Keratinocyte (primary cell): ENCODE results near the gene NFKBIZ. TPM values are rescaled to one million over a fixed set of nuclear protein-coding genes. Genes with fewer than 3 reads are reported as not detected.

Experiments used
- DNase-seq: peaks from one replicate; pipeline ENCODE4 v3.0.0-alpha.2; 2011; ENCODE audit warnings: low read depth, missing footprints, low spot score
- FAIRE-seq: peaks from 2 replicates; lab custom pipeline; 2011; peaks lifted over from hg19 to GRCh38; lab: Jason Lieb, UNC
- H2AFZ ChIP-seq: 2 replicates; pipeline ENCODE4 v1.6.0; 2012; ENCODE audit warnings: low read length, control low read depth, inconsistent platforms; ENCODE audit not compliant: control insufficient read depth
- H3K27ac ChIP-seq: 2 replicates; pipeline ENCODE4 v1.5.1; 2011; ENCODE audit warnings: low read length; ENCODE audit not compliant: control insufficient read depth, insufficient read depth
- H3K27me3 ChIP-seq: 3 replicates; pipeline ENCODE4 v1.6.0; 2011; ENCODE audit warnings: low read length; ENCODE audit not compliant: control insufficient read depth, insufficient read depth; ENCODE audit errors: extremely low read depth
- H3K36me3 ChIP-seq, 2 experiments: 2 replicates in 1 of 2; 3 replicates in 1 of 2; pipeline ENCODE4 v1.5.1; 2011; ENCODE audit warnings: low read length in 2 of 2, mild to moderate bottlenecking in 1 of 2; ENCODE audit not compliant: control insufficient read depth in 2 of 2, insufficient read depth in 2 of 2; ENCODE audit errors: extremely low read depth in 1 of 2
- H3K4me1 ChIP-seq: 3 replicates; pipeline ENCODE4 v1.5.1; 2011; ENCODE audit warnings: low read length; ENCODE audit not compliant: control insufficient read depth, insufficient read depth; ENCODE audit errors: extremely low read depth
- H3K4me2 ChIP-seq: 3 replicates; pipeline ENCODE4 v1.6.0; 2011; ENCODE audit warnings: low read depth, low read length; ENCODE audit not compliant: control insufficient read depth, insufficient read depth; ENCODE audit errors: extremely low read depth
- H3K4me3 ChIP-seq, 3 experiments: fragments of 200-600 bp in 1 of 3; sonication (generic) in 1 of 3; 2 replicates in 2 of 3; 3 replicates in 1 of 3; pipeline ENCODE4 v1.5.1; 2011 to 2016; ENCODE audit warnings: low read length in 3 of 3, mild to moderate bottlenecking in 3 of 3, control low read depth in 2 of 3, inconsistent platforms in 1 of 3, low read depth in 1 of 3, mixed read lengths in 1 of 3, mixed run types in 1 of 3, moderate library complexity in 1 of 3; ENCODE audit not compliant: control insufficient read depth in 2 of 3, insufficient read depth in 2 of 3; ENCODE audit errors: extremely low read depth in 1 of 3
- H3K79me2 ChIP-seq: 2 replicates; pipeline ENCODE4 v1.6.0; 2012; ENCODE audit warnings: low read length; ENCODE audit not compliant: control insufficient read depth, insufficient read depth
- H3K9ac ChIP-seq: 3 replicates; pipeline ENCODE4 v1.6.0; 2011; ENCODE audit warnings: low read length; ENCODE audit not compliant: control insufficient read depth, insufficient read depth; ENCODE audit errors: extremely low read depth
- H3K9me1 ChIP-seq: 3 replicates; pipeline ENCODE4 v1.6.0; 2011; ENCODE audit warnings: low read length; ENCODE audit not compliant: control insufficient read depth, insufficient read depth; ENCODE audit errors: extremely low read depth
- H3K9me3 ChIP-seq: 2 replicates; pipeline ENCODE4 v1.5.1; 2012; ENCODE audit warnings: low read depth, low read length; ENCODE audit not compliant: control insufficient read depth
- H4K20me1 ChIP-seq: 3 replicates; pipeline ENCODE4 v1.6.0; 2011; ENCODE audit warnings: low read length; ENCODE audit not compliant: control insufficient read depth, insufficient read depth; ENCODE audit errors: extremely low read depth
- EZH2 ChIP-seq: IDR thresholded peaks from one replicate; pipeline ENCODE4 v1.6.1; 2012; ENCODE audit warnings: inconsistent platforms, mild to moderate bottlenecking, low read length, moderate library complexity
- dilution Hi-C: fragments of 300-500 bp; cut with MboI; formaldehyde crosslinking; loops from one replicate; pipeline ENCODE4 v1.7.0; 2020; ENCODE audit warnings: low sequenced_read_pairs; ENCODE audit not compliant: extremely low pct_ligation_motif_present
- polyA plus RNA-seq, 5 experiments: library from polyadenylated mRNA; depleted of rRNA in 3 of 5; stranded (reverse) in 3 of 5; stranded (forward) in 1 of 5; unstranded in 1 of 5; fragments of >200 nt; gene quantifications; 1 replicate in 1 of 5; 2 replicates in 3 of 5; 3 replicates in 1 of 5; pipeline versions ENCODE4 v1.2.1 to v1.2.3, GENCODE V29; 2011 to 2012; ENCODE audit warnings: missing spikeins in 2 of 5, low read depth in 1 of 5, low replicate concordance in 1 of 5
- TF ChIP-seq, protein P1 (sequence below), 3 experiments: IDR thresholded peaks in 1 of 3; conservative IDR thresholded peaks in 1 of 3; optimal IDR thresholded peaks in 1 of 3; 2 replicates in 2 of 3; 3 replicates in 1 of 3; pipeline versions ENCODE3 to v1.5.1; 2011; ENCODE audit warnings: low read length in 3 of 3, mild to moderate bottlenecking in 3 of 3, moderate library complexity in 2 of 3, control low read depth in 1 of 3, inconsistent platforms in 1 of 3; ENCODE audit not compliant: insufficient read depth in 2 of 3; ENCODE audit errors: extremely low read depth in 1 of 3

NFKBIZ gene
- polyA plus RNA-seq, 1 donor (not counting 4 experiments of a cell fraction or from before 2014, with no cell fraction given) = 88.9 TPM

DNA sequence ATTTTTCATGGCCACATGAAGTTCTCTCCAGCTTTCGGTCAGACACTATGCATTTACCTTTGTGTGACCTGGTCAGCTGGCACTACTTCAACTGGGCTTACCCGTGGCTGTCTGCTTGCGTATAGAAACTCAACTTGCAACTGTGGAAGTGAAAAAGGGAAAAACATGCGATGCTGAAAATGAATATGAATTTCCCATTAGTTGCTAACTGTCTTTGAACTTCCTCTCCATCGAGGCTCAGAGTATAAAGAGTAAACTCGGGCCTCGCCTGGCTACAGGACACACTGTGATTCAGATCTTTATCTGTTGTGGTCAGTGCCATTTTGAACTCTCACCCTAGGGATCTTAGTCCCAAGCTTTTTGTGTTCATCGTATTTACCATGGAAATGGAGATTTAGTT lies 26.8 kb downstream of the NFKBIZ start:
- H2AFZ ChIP-seq = no peak overlapping the region
- H4K20me1 ChIP-seq = no peaks in the 10 kb centered on the region
- dilution Hi-C loops = no loop called here
- no peak overlapping the region for H3K9ac ChIP-seq
- H3K4me2 ChIP-seq = no peak overlapping the region
- H3K27me3 ChIP-seq = no peaks in the 10 kb centered on the region
- H3K79me2 ChIP-seq = no peaks in the 10 kb centered on the region
- no peak overlapping the region for H3K27ac ChIP-seq
- no peak for FAIRE-seq
- no peaks in the 10 kb centered on the region for H3K4me1 ChIP-seq
- no peaks in the 10 kb centered on the region for H3K9me1 ChIP-seq
- no peak overlapping the region for H3K4me3 ChIP-seq
- H3K36me3 ChIP-seq = no peaks in the 10 kb centered on the region
- TF ChIP-seq, protein P1, sequence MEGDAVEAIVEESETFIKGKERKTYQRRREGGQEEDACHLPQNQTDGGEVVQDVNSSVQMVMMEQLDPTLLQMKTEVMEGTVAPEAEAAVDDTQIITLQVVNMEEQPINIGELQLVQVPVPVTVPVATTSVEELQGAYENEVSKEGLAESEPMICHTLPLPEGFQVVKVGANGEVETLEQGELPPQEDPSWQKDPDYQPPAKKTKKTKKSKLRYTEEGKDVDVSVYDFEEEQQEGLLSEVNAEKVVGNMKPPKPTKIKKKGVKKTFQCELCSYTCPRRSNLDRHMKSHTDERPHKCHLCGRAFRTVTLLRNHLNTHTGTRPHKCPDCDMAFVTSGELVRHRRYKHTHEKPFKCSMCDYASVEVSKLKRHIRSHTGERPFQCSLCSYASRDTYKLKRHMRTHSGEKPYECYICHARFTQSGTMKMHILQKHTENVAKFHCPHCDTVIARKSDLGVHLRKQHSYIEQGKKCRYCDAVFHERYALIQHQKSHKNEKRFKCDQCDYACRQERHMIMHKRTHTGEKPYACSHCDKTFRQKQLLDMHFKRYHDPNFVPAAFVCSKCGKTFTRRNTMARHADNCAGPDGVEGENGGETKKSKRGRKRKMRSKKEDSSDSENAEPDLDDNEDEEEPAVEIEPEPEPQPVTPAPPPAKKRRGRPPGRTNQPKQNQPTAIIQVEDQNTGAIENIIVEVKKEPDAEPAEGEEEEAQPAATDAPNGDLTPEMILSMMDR (optimal IDR thresholded peaks at IDR 0.05 in 1 of 3, IDR thresholded peaks at IDR 0.05 in 1 of 3, conservative IDR thresholded peaks at IDR 0.05 in 1 of 3; ENCODE audit: extremely low read depth in 1 of 3, insufficient read depth in 2 of 3, low read length in 3 of 3) = no peak
- no peak for TF ChIP-seq EZH2
- DNase-seq = no peak
- no peaks in the 10 kb centered on the region for H3K9me3 ChIP-seq

DNA sequence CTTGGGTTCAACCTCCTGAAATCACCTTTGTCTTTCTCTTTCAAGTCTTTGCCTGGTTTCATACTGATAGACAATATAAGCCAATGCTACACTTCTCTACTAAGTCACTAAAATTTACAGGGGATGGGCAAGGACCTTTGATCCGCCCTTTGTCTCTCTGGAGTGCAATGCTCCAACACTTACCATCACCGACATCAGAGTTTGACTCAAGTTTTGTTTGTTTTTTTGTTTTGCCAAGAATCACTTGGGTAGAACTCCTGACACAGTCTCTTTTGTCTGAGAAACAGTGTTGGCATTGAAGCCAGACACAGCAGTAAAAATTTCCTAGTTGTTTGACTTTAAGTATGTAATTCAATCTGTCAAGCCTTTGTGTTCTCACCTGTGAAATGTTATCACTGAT lies 29.3 kb downstream of the NFKBIZ start:
- FAIRE-seq (no peak), DNase-seq (no peak)
- Histone ChIP-seq H2AFZ (no peak overlapping the region), H3K27ac (no peak overlapping the region), H3K9ac (no peak overlapping the region), H3K4me2 (no peak overlapping the region), H3K27me3 (no peaks in the 10 kb centered on the region), H3K79me2 (no peaks in the 10 kb centered on the region), H3K9me3 (no peaks in the 10 kb centered on the region), H3K4me1 (no peaks in the 10 kb centered on the region), H3K36me3 (no peaks in the 10 kb centered on the region), H3K4me3 (no peak overlapping the region), H4K20me1 (no peaks in the 10 kb centered on the region), H3K9me1 (no peaks in the 10 kb centered on the region)
- dilution Hi-C loops = no loop called here
- TF ChIP-seq EZH2 = no peak
- TF ChIP-seq, protein P1 (optimal IDR thresholded peaks at IDR 0.05 in 1 of 3, IDR thresholded peaks at IDR 0.05 in 1 of 3, conservative IDR thresholded peaks at IDR 0.05 in 1 of 3; ENCODE audit: extremely low read depth in 1 of 3, insufficient read depth in 2 of 3, low read length in 3 of 3) = no peak
